BLaER1 treated with 17β-estradiol and CSF1 and Interleukin-3, amounts not matched to agents 10 nM and 100 nM (cell line): ENCODE data around the gene OR52B4.
"Not testable (repeated sequence)": the region's sequence is repeated elsewhere in the genome, so short reads cannot be mapped to it uniquely, and the experiment has no call there.

Source experiments
- H3K27ac ChIP-seq, 11 experiments: shearing (Covaris generic); formaldehyde crosslinking; 2 replicates each; pipeline ENCODE4 v1.8.1; 2022
- H3K27me3 ChIP-seq, 11 experiments: shearing (Covaris generic); formaldehyde crosslinking; 2 replicates each; pipeline ENCODE4 v1.8.1; 2022
- H3K36me3 ChIP-seq, 11 experiments: shearing (Covaris generic); formaldehyde crosslinking; 2 replicates each; pipeline ENCODE4 v1.8.1; 2022
- H3K4me1 ChIP-seq, 10 experiments: shearing (Covaris generic); formaldehyde crosslinking; 2 replicates each; pipeline ENCODE4 v1.8.1; 2022
- H3K4me2 ChIP-seq, 11 experiments: shearing (Covaris generic); formaldehyde crosslinking; 2 replicates each; pipeline ENCODE4 v1.8.1; 2022
- H3K4me3 ChIP-seq, 10 experiments: shearing (Covaris generic); formaldehyde crosslinking; 2 replicates each; pipeline ENCODE4 v1.8.1; 2022
- H3K9ac ChIP-seq, 11 experiments: shearing (Covaris generic); formaldehyde crosslinking; 2 replicates each; pipeline ENCODE4 v1.8.1; 2022
- H3K9me3 ChIP-seq, 11 experiments: shearing (Covaris generic); formaldehyde crosslinking; replicated peaks in 1 of 11; 2 replicates each; pipeline ENCODE4 v1.8.1; 2022
- H4K20me1 ChIP-seq, 11 experiments: shearing (Covaris generic); formaldehyde crosslinking; 2 replicates each; pipeline ENCODE4 v1.8.1; 2022
- Cebpa-rat ChIP-seq, 11 experiments: shearing (Covaris generic); IDR thresholded peaks; 2 replicates each; pipeline ENCODE4 v1.8.1; 2022

OR52B4 gene

DNA sequence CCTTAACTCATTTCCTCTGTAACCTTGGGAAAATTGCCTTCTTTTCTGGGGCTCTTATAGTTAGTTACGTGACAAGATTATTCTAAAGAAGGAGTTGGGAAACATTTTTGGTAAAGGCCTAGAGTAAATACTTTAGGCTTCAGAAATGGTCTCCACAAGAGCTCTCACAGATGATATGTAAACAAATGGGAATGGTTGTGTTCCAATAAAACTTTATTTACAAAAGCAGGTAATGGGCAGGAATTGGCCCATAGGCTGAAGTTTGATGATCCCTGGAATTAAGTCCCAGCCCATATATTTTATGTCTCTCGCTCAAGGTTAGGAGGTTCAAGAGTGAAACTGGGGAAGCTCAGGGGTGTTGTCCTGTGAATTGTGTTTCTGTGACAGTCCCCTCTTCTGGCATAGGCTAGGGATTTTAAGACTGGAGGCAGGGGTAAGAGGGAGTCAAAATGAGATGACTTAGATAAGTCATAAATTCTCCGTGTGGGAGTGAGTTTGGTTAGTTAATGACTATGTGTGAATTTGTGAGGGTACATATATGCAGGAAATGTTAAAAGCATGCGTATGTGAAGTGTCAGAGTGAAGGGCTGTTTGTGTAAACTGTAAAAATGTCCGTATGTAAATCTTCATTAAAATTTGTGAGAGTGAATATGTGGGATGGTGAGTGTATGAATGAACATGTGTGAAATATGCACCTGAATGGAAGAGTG, 7.4 kb upstream of the OR52B4 start:
- Histone ChIP-seq H3K4me2 (no peak overlapping the region), H3K9me3 (no peaks in the 10 kb centered on the region), H3K27ac (no peak overlapping the region), H3K4me3 (no peak overlapping the region), H3K27me3 (no peaks in the 10 kb centered on the region), H3K9ac (no peak overlapping the region), H3K4me1 (peaks cover 0 to under 1% (median 0%) of the 10 kb centered on the region in 10 experiments; a peak in 1 of 20 replicates), H4K20me1 (no peaks in the 10 kb centered on the region), H3K36me3 (no peaks in the 10 kb centered on the region)
- no peak for TF ChIP-seq Cebpa-rat (IDR thresholded peaks at IDR 0.05)

DNA sequence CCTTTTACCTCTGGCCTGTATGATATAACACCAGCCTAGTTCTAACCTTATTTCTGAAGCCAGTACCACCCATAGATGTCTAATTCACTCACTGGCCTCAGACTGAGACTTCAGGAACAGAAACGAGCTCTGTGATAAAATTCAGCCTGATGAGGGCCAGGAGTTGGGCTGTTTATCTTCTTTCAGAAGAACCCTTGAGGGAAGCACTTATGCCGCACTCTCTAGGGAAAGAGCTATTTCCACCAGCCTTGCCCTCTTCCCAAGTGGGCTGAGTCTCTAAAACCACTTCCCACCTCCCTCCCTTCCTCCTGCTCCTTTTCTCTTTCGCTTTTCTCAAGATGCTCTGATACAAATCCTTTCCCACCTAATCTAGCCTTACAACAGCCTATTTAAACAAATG, 2.0 kb upstream of the OR52B4 start:
- Histone ChIP-seq H3K4me2 (peak overlapping the region in 10 of 11 experiments; percentile 3 to 70 (median 42); a peak in 18 of 22 replicates), H3K4me3 (no peak overlapping the region), H3K27ac (no peak overlapping the region), H3K9me3 (no peaks in the 10 kb centered on the region), H3K9ac (no peak overlapping the region), H3K27me3 (no peaks in the 10 kb centered on the region), H3K4me1 (peaks cover 0 to 12% (median 9%) of the 10 kb centered on the region in 10 experiments; a peak in 16 of 20 replicates), H3K36me3 (no peaks in the 10 kb centered on the region), H4K20me1 (no peaks in the 10 kb centered on the region)
- TF ChIP-seq Cebpa-rat (IDR thresholded peaks at IDR 0.05) = no peak

DNA sequence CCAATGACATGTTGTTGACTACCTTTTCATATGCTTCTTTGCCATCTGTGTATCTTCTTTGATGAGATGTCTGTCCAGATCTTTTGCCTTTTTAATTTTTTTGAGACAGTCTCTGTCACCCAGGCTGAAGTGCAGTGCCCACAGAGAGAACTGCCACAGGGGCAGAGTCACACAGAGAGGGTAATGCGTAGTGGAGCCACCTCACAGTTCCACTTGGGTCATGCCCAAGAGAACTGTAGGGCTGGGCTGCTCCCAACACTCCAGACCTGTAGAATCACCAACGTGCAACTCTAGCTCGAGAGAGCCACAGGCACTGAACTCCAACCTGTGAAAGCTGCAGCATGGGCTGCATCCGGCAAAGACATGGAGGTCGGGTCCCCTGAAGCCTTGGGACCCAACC, 20.0 kb downstream of the OR52B4 start:
- not testable (repeated sequence) for H3K27me3 ChIP-seq, H3K4me1 ChIP-seq, H3K4me2 ChIP-seq, H3K9me3 ChIP-seq, H3K9ac ChIP-seq, H3K27ac ChIP-seq, H3K36me3 ChIP-seq, H4K20me1 ChIP-seq, H3K4me3 ChIP-seq

GRCh38 chr11:4345366-4345765, 22.8 kb downstream of the OR52B4 start:
- not testable (repeated sequence) for H3K4me3 ChIP-seq, H3K27ac ChIP-seq, H3K4me2 ChIP-seq, H4K20me1 ChIP-seq, H3K36me3 ChIP-seq, H3K9me3 ChIP-seq, H3K9ac ChIP-seq, H3K27me3 ChIP-seq, H3K4me1 ChIP-seq

DNA sequence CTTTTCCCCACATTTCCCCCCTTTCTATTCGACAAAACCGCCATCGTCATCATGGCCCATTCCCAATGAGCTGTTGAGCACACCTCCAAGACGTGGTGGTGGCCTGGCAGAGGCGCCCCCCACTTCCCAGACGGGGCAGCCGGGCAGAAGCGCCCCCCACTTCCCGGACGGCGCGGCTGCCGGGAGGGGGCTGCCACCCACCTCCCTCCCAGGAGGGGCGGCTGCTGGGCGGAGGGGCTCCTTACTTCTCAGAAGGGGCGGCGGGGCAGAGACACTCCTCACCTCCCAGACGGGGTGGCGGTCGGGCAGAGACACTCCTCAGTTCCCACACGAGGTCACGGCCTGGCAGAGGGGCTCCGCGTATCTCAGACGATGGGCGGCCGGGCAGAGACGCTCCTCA, 33.8 kb downstream of the OR52B4 start:
- not testable (repeated sequence) for H3K4me1 ChIP-seq, H3K27ac ChIP-seq, H3K27me3 ChIP-seq, H3K9ac ChIP-seq, H3K36me3 ChIP-seq, H3K9me3 ChIP-seq, H4K20me1 ChIP-seq, H3K4me2 ChIP-seq, H3K4me3 ChIP-seq
